HG03520 (cell line): ENCODE results near the gene RABGGTA.

Source experiments
- ATAC-seq: cut with Tn5 transposase; IDR thresholded peaks from one replicate; pipeline ENCODE4 v1.9.1; 2021; ENCODE audit warnings: mild to moderate bottlenecking, moderate library complexity; ENCODE audit not compliant: unreplicated experiment

The RABGGTA gene

GRCh38 chr14:24261969-24262327, 9.4 kb downstream of the RABGGTA start:
- no peak for ATAC-seq

GRCh38 chr14:24261256-24261968, 10.0 kb downstream of the RABGGTA start:
- ATAC-seq, result no peak

GRCh38 chr14:24260780-24261157, 10.6 kb downstream of the RABGGTA start:
- no peak for ATAC-seq

GRCh38 chr14:24260026-24260779, 11.2 kb downstream of the RABGGTA start:
- ATAC-seq, result no peak

- no peak for ATAC-seq
Observed at GRCh38 chr14:24259282-24260025, 11.9 kb downstream of the RABGGTA start.

GRCh38 chr14:24258548-24259265, 12.7 kb downstream of the RABGGTA start:
- no peak for ATAC-seq

GRCh38 chr14:24258119-24258518, 13.3 kb downstream of the RABGGTA start:
- no peak for ATAC-seq

GRCh38 chr14:24256960-24257359, 14.4 kb downstream of the RABGGTA start:
- ATAC-seq, result no peak

GRCh38 chr14:24255931-24256711, 15.3 kb downstream of the RABGGTA start:
- no peak for ATAC-seq

GRCh38 chr14:24255438-24255837, 16.0 kb downstream of the RABGGTA start:
- ATAC-seq, result no peak

GRCh38 chr14:24254630-24255392, 16.6 kb downstream of the RABGGTA start:
- no peak for ATAC-seq

GRCh38 chr14:24253936-24254335, 17.5 kb downstream of the RABGGTA start:
- ATAC-seq, result no peak

GRCh38 chr14:24252289-24253124, 18.9 kb downstream of the RABGGTA start:
- no peak for ATAC-seq

GRCh38 chr14:24251880-24252288, 19.5 kb downstream of the RABGGTA start:
- no peak for ATAC-seq

GRCh38 chr14:24250354-24250753, 21.0 kb downstream of the RABGGTA start:
- ATAC-seq, result no peak

- ATAC-seq, result no peak
Observed at GRCh38 chr14:24249230-24250021, 22.0 kb downstream of the RABGGTA start.

- no peak for ATAC-seq
Observed at GRCh38 chr14:24247422-24247821, 24.0 kb downstream of the RABGGTA start.

GRCh38 chr14:24246765-24247212, 24.6 kb downstream of the RABGGTA start:
- ATAC-seq, result no peak
